OCI-LY7 (cell line): ENCODE measurements around the gene PIGH.

Experiments
- CTCF ChIP-seq: fragments of 200-600 bp; sonication (generic); conservative IDR thresholded peaks from 2 replicates; pipeline ENCODE4 v1.5.1; 2014; ENCODE audit warnings: mild to moderate bottlenecking, antibody characterized with exemption, low read length, moderate library complexity, mixed read lengths
- EZH2phosphoT487 ChIP-seq: fragments of 200-600 bp; sonication (generic); IDR thresholded peaks from 2 replicates; pipeline ENCODE4 v1.6.1; 2018; ENCODE audit warnings: low read depth, borderline replicate concordance, mild to moderate bottlenecking, mixed run types, antibody characterized with exemption, low read length, moderate library complexity, mixed read lengths

- TF ChIP-seq CTCF (no peak), EZH2phosphoT487 (no peak)
Observed at GRCh38 chr14:67641902-67642749, 42.1 kb upstream of the PIGH start.
